HepG2 (cell line): Measurements from ENCODE around the gene SYCP2L. TPM values are rescaled to one million over a fixed set of nuclear protein-coding genes. Genes with fewer than 3 reads are reported as not detected.

Experiments used
- ATAC-seq: fragments of 200-7000 bp; cut with Tn5 transposase; 3 replicates; pipeline ENCODE4 v1.9.1; 2020; ENCODE audit warnings: mild to moderate bottlenecking, moderate library complexity
- BruUV-seq: library from RNA; stranded (reverse); fragments of 400-500 nt; replicated peaks from 2 replicates; lab custom pipeline; 2021; lab: Mats Ljungman, UMichigan
- CTCF ChIA-PET: fragments of 300-600 bp; formaldehyde crosslinking; extraction: SDS; loops from one replicate; lab custom pipeline; 2021; ENCODE audit warnings: low total read pairs, inconsistent platforms, low intra/inter-chr PET ratio; lab: Yijun Ruan, JAX
- POLR2A ChIA-PET: fragments of 350-600 bp; sonication (Branson Sonifier 250); formaldehyde crosslinking; loops from one replicate; lab custom pipeline; 2020; ENCODE audit warnings: antibody characterized with exemption, inconsistent platforms; lab: Yijun Ruan, JAX
- DNase-seq: peaks from one replicate; pipeline ENCODE4 v3.0.0-alpha.2; 2015; ENCODE audit warnings: low spot score
- FAIRE-seq: peaks from 3 replicates; lab custom pipeline; 2011; peaks lifted over from hg19 to GRCh38; lab: Jason Lieb, UNC
- H2AFZ ChIP-seq: one replicate; pipeline ENCODE4 v1.6.1; 2011; ENCODE audit warnings: low read length, inconsistent platforms
- H3K27ac ChIP-seq: fragments of 300-600 bp; 3 replicates; pipeline ENCODE4 v1.8.0; 2011; ENCODE audit warnings: mixed run types, mild to moderate bottlenecking, mixed read lengths, low read length, inconsistent platforms; ENCODE audit not compliant: insufficient read depth; ENCODE audit errors: extremely low read length
- H3K27me3 ChIP-seq, 2 experiments: fragments of 200-600 bp in 1 of 2; 2 replicates in 1 of 2; 3 replicates in 1 of 2; pipeline versions ENCODE4 v1.6.0 to v1.8.0; 2011; ENCODE audit warnings: low read length in 2 of 2, mild to moderate bottlenecking in 2 of 2, moderate library complexity in 2 of 2, inconsistent platforms in 1 of 2; ENCODE audit not compliant: insufficient read depth in 2 of 2, control insufficient read depth in 1 of 2
- H3K36me3 ChIP-seq, 2 experiments: fragments of 200-600 bp in 1 of 2; replicated peaks in 1 of 2; 2 replicates in 1 of 2; 3 replicates in 1 of 2; pipeline versions ENCODE4 v1.5.1 to v1.8.0; 2011; ENCODE audit warnings: low read length in 2 of 2, inconsistent platforms in 1 of 2; ENCODE audit not compliant: insufficient read depth in 2 of 2, control insufficient read depth in 1 of 2
- H3K4me1 ChIP-seq: 2 replicates; pipeline ENCODE4 v1.5.1; 2012; ENCODE audit warnings: low read length, inconsistent platforms; ENCODE audit not compliant: insufficient read depth
- H3K4me2 ChIP-seq: 2 replicates; pipeline ENCODE4 v1.6.0; 2011; ENCODE audit warnings: low read depth, low read length, inconsistent platforms
- H3K4me3 ChIP-seq, 3 experiments: fragments of 200-600 bp in 1 of 3; sonication (generic), shearing (Covaris generic) in 1 of 3; replicated peaks in 1 of 3; 2 replicates each; pipeline ENCODE4 v1.5.1; 2011 to 2016; ENCODE audit warnings: low read length in 3 of 3, inconsistent platforms in 2 of 3, low read depth in 2 of 3, mild to moderate bottlenecking in 2 of 3, control low read depth in 1 of 3, mixed read lengths in 1 of 3; ENCODE audit not compliant: insufficient read depth in 1 of 3
- H3K79me2 ChIP-seq: one replicate; pipeline ENCODE4 v1.6.1; 2011; ENCODE audit warnings: low read length, inconsistent platforms; ENCODE audit not compliant: insufficient read depth
- H3K9ac ChIP-seq: 2 replicates; pipeline ENCODE4 v1.6.0; 2011; ENCODE audit warnings: mild to moderate bottlenecking, low read depth, low read length, inconsistent platforms; ENCODE audit not compliant: insufficient read depth
- H3K9me3 ChIP-seq: 2 replicates; pipeline ENCODE4 v1.5.1; 2012; ENCODE audit warnings: mild to moderate bottlenecking, low read length
- H4K20me1 ChIP-seq: 2 replicates; pipeline ENCODE4 v1.6.0; 2011; ENCODE audit warnings: inconsistent platforms, mild to moderate bottlenecking, low read length, moderate library complexity; ENCODE audit not compliant: insufficient read depth
- ARID3A ChIP-seq: IDR thresholded peaks from 2 replicates; pipeline ENCODE4 v1.6.1; 2012; ENCODE audit warnings: low read depth, low read length, improper control_type of control experiment
- BCL3 ChIP-seq: sonication (generic); formaldehyde crosslinking; IDR thresholded peaks from 2 replicates; pipeline ENCODE4 v1.5.1; 2020; ENCODE audit warnings: mild to moderate bottlenecking, missing genetic modification reagents, moderate library complexity
- DNMT1 ChIP-seq: sonication (generic); formaldehyde crosslinking; IDR thresholded peaks from 2 replicates; pipeline ENCODE4 v1.5.1; 2020; ENCODE audit warnings: mild to moderate bottlenecking, missing genetic modification reagents
- GFI1 ChIP-seq: sonication (generic); formaldehyde crosslinking; IDR thresholded peaks from 2 replicates; pipeline ENCODE4 v1.5.0; 2020; ENCODE audit warnings: missing genetic modification reagents, mild to moderate bottlenecking, borderline replicate concordance
- HINFP ChIP-seq: sonication (generic); formaldehyde crosslinking; IDR thresholded peaks from 2 replicates; pipeline ENCODE4 v1.4.0; 2020; ENCODE audit warnings: low read depth, mild to moderate bottlenecking, missing genetic modification reagents
- HMG20A ChIP-seq: IDR thresholded peaks from 2 replicates; pipeline ENCODE4 v1.6.1; 2016; ENCODE audit warnings: borderline replicate concordance
- MATR3 ChIP-seq: sonication (generic); formaldehyde crosslinking; IDR thresholded peaks from 2 replicates; pipeline ENCODE4 v1.4.0; 2020; ENCODE audit warnings: missing genetic modification reagents
- MTA3 ChIP-seq: sonication (generic); formaldehyde crosslinking; IDR thresholded peaks from 2 replicates; pipeline ENCODE4 v1.4.0; 2020; ENCODE audit warnings: missing genetic modification reagents
- SP140L ChIP-seq: sonication (generic); formaldehyde crosslinking; IDR thresholded peaks from 2 replicates; pipeline ENCODE4 v1.4.0; 2020; ENCODE audit warnings: missing genetic modification reagents, borderline replicate concordance
- ZBTB38 ChIP-seq: sonication (generic); formaldehyde crosslinking; IDR thresholded peaks from 2 replicates; pipeline ENCODE4 v1.5.1; 2020; ENCODE audit warnings: mild to moderate bottlenecking, missing genetic modification reagents
- ZNF337 ChIP-seq: sonication (generic); formaldehyde crosslinking; IDR thresholded peaks from 2 replicates; pipeline ENCODE4 v1.5.1; 2020; ENCODE audit warnings: missing genetic modification reagents, low read depth, mild to moderate bottlenecking, borderline replicate concordance
- ZNF414 ChIP-seq: sonication (generic); formaldehyde crosslinking; IDR thresholded peaks from 2 replicates; pipeline ENCODE4 v1.5.0; 2020; ENCODE audit warnings: missing genetic modification reagents
- WGBS: methylation state at CpG from one replicate; pipeline ENCODE4 v1.1.6; 2017; ENCODE audit warnings: low lambda C conversion rate; 5-methylcytosine and 5-hydroxymethylcytosine counted together
- in situ Hi-C: cut with HindIII; loops from 2 replicates; pipeline ENCODE4 v1.10.0; 2017; ENCODE audit warnings: low pct_unique_long_range_greater_than_20kb; ENCODE audit not compliant: extremely low pct_ligation_motif_present
- intact Hi-C: fragments of 100-400 bp; cut with micrococcal nuclease; formaldehyde crosslinking; loops from one replicate; pipeline ENCODE4 v1.10.0; 2022; ENCODE audit not compliant: unreplicated experiment
- polyA plus RNA-seq, 8 experiments: library from polyadenylated mRNA; depleted of rRNA in 3 of 8; stranded (reverse) in 7 of 8; unstranded in 1 of 8; fragments of >200 nt; fragmentation: Illumina TruSeq in 4 of 8; extraction: Trizol in 4 of 8; gene quantifications; 2 replicates each; pipeline versions ENCODE4 v1.2.1 to v1.2.3, GENCODE V29; 2011 to 2016; ENCODE audit warnings: low read depth in 4 of 8, missing spikeins in 1 of 8, mixed read lengths in 1 of 8; ENCODE audit not compliant: insufficient read depth in 1 of 8
- total RNA-seq, 5 experiments: library from RNA; depleted of rRNA; stranded (reverse); fragments of >200 nt; fragmentation: Illumina TruSeq; extraction: Trizol; gene quantifications; 2 replicates each; pipeline ENCODE4 v1.2.3, GENCODE V29; 2016; ENCODE audit warnings: low read depth in 1 of 5

SYCP2L gene
- total and polyA plus RNA-seq, 2 of the 13 experiments (the other 11 are each of a cell fraction or from before 2014, with no cell fraction given) = 0.22 to 0.54 TPM

GRCh38 chr6:10883312-10884244 is 3.3 kb upstream of the SYCP2L start:
- Histone ChIP-seq H3K36me3 (no peaks in the 10 kb centered on the region), H3K4me1 (0 out of 2 replicates have a peak, but pooled peaks cover 5% of the 10 kb centered on the region), H4K20me1 (no peaks in the 10 kb centered on the region), H3K79me2 (no peaks in the 10 kb centered on the region), H3K9me3 (no peaks in the 10 kb centered on the region), H3K9ac (no peak overlapping the region)
- 66% methylated on average over 50 of the region's 51 CpGs for WGBS
- intact Hi-C loops = no loop called here
- in situ Hi-C loops = no loop called here
- no peak for DNase-seq
- FAIRE-seq = no peak
- TF ChIP-seq MTA3 (CRISPR knock-in tag) (no peak), ZNF414 (CRISPR knock-in tag) (no peak), HINFP (CRISPR knock-in tag) (no peak), ZBTB38 (CRISPR knock-in tag) (no peak), GFI1 (CRISPR knock-in tag) (no peak), DNMT1 (no peak), ZNF337 (CRISPR knock-in tag) (no peak), SP140L (no peak), ARID3A (no peak), HMG20A (CRISPR knock-in tag) (no peak), BCL3 (CRISPR knock-in tag) (no peak), MATR3 (no peak)
- TF ChIP-seq, all 625 proteins: peak for 0
- no peak overlapping the region for H3K4me3 ChIP-seq
- BruUV-seq = no TSS peak
- H2AFZ ChIP-seq = no peak overlapping the region
- no peak overlapping the region for H3K27ac ChIP-seq
- ATAC-seq = no peak
- H3K4me2 ChIP-seq = no peak overlapping the region
- H3K27me3 ChIP-seq = peaks cover 4 to 46% of the 10 kb centered on the region in 2 experiments; a peak in 4 of 5 replicates
- CTCF ChIA-PET = no interaction called here
- POLR2A ChIA-PET = no interaction called here
